H1 (cell line): ENCODE results near the gene CYP27C1. TPM values are rescaled to one million over a fixed set of nuclear protein-coding genes. Genes with fewer than 3 reads are reported as not detected.

ENCODE experiments used
- CTCF ChIA-PET: fragments of 300-600 bp; sonication (Branson Sonifier 250); formaldehyde crosslinking; loops from one replicate; lab custom pipeline; 2021; ENCODE audit not compliant: partially characterized antibody; lab: Charles Lee
- POLR2A ChIA-PET: fragments of 300-600 bp; sonication (Branson Sonifier 250); formaldehyde crosslinking; loops from one replicate; lab custom pipeline; 2021; ENCODE audit warnings: inconsistent platforms; ENCODE audit not compliant: partially characterized antibody; lab: Charles Lee
- DNase-seq, 2 experiments: peaks; one replicate each; pipeline versions ENCODE4 v3.0.0 to v3.0.0-alpha.2; 2010 to 2022; ENCODE audit warnings: low spot score in 2 of 2, low read depth in 1 of 2, mixed read lengths in 1 of 2
- FAIRE-seq: peaks from 2 replicates; lab custom pipeline; 2011; peaks lifted over from hg19 to GRCh38; lab: Jason Lieb, UNC
- H2AFZ ChIP-seq: 2 replicates; pipeline ENCODE4 v1.8.1; 2012; ENCODE audit warnings: low read length, inconsistent platforms
- H2AK5ac ChIP-seq: 2 replicates; pipeline ENCODE4 v1.6.1; 2013; ENCODE audit warnings: low read depth, low read length
- H2BK120ac ChIP-seq: replicated peaks from 2 replicates; pipeline ENCODE3; 2013; ENCODE audit warnings: low read depth, low read length, inconsistent platforms
- H2BK12ac ChIP-seq: 2 replicates; pipeline ENCODE4 v1.6.1; 2013; ENCODE audit warnings: low read depth, low read length
- H2BK15ac ChIP-seq: 2 replicates; pipeline ENCODE4 v1.6.1; 2013; ENCODE audit warnings: low read length
- H2BK20ac ChIP-seq: 2 replicates; pipeline ENCODE4 v1.6.1; 2013; ENCODE audit warnings: low read length
- H2BK5ac ChIP-seq: 2 replicates; pipeline ENCODE4 v1.6.1; 2013; ENCODE audit warnings: low read depth, low read length
- H3K14ac ChIP-seq: 2 replicates; pipeline ENCODE4 v1.6.1; 2013; ENCODE audit warnings: inconsistent platforms; ENCODE audit not compliant: insufficient read length
- H3K18ac ChIP-seq: 2 replicates; pipeline ENCODE4 v1.6.1; 2013; ENCODE audit warnings: low read length; ENCODE audit errors: extremely low read depth
- H3K23ac ChIP-seq: 2 replicates; pipeline ENCODE4 v1.6.1; 2013; ENCODE audit warnings: inconsistent platforms; ENCODE audit not compliant: insufficient read length
- H3K23me2 ChIP-seq: 2 replicates; pipeline ENCODE4 v1.6.1; 2013; ENCODE audit warnings: low read depth, low read length
- H3K27ac ChIP-seq: 2 replicates; pipeline ENCODE4 v1.6.1; 2011; ENCODE audit warnings: low read depth, low read length, inconsistent platforms
- H3K27me3 ChIP-seq, 4 experiments: replicated peaks in 1 of 4; 1 replicate in 1 of 4; 2 replicates in 3 of 4; pipeline versions ENCODE4 v1.6.1 to v1.8.1; 2011 to 2013; ENCODE audit warnings: low read length in 3 of 4, mild to moderate bottlenecking in 3 of 4, inconsistent platforms in 2 of 4, mixed read lengths in 2 of 4, moderate library complexity in 1 of 4; ENCODE audit not compliant: control insufficient read depth in 3 of 4, insufficient read depth in 3 of 4; ENCODE audit errors: extremely low read depth in 1 of 4
- H3K36me3 ChIP-seq, 4 experiments: 2 replicates each; pipeline versions ENCODE4 v1.6.1 to v1.8.1; 2011 to 2013; ENCODE audit warnings: mild to moderate bottlenecking in 4 of 4, low read length in 3 of 4, moderate library complexity in 2 of 4, control low read depth in 1 of 4, inconsistent platforms in 1 of 4; ENCODE audit not compliant: insufficient read depth in 4 of 4, control insufficient read depth in 2 of 4
- H3K4ac ChIP-seq: replicated peaks from 2 replicates; pipeline ENCODE3; 2013; ENCODE audit warnings: low read length, low read depth, mixed read lengths, inconsistent platforms; ENCODE audit not compliant: insufficient read length
- H3K4me1 ChIP-seq, 4 experiments: replicated peaks in 1 of 4; 1 replicate in 1 of 4; 2 replicates in 3 of 4; pipeline versions ENCODE4 v1.6.1 to v1.8.1; 2011 to 2013; ENCODE audit warnings: low read length in 3 of 4, inconsistent platforms in 2 of 4, mixed read lengths in 1 of 4; ENCODE audit not compliant: insufficient read depth in 4 of 4, control insufficient read depth in 3 of 4
- H3K4me2 ChIP-seq, 2 experiments: 2 replicates each; pipeline versions ENCODE4 v1.6.1 to v1.8.1; 2011 to 2013; ENCODE audit warnings: low read depth in 2 of 2, low read length in 2 of 2, control low read depth in 1 of 2, inconsistent platforms in 1 of 2, mild to moderate bottlenecking in 1 of 2; ENCODE audit not compliant: insufficient read depth in 1 of 2
- H3K4me3 ChIP-seq, 4 experiments: fragments of 200-600, 300-600 bp in 1 of 4; sonication (generic), shearing (Covaris generic), sonication (Bioruptor Twin) in 1 of 4; 2 replicates each; pipeline versions ENCODE4 v1.5.1 to v1.8.1; 2011 to 2016; ENCODE audit warnings: low read length in 4 of 4, low read depth in 3 of 4, control low read depth in 2 of 4, inconsistent platforms in 2 of 4, mild to moderate bottlenecking in 2 of 4, mixed read lengths in 1 of 4, moderate library complexity in 1 of 4; ENCODE audit not compliant: insufficient read depth in 2 of 4; ENCODE audit errors: extremely low read depth in 1 of 4
- H3K56ac ChIP-seq: replicated peaks from 2 replicates; pipeline ENCODE3; 2013; ENCODE audit warnings: low read depth, mild to moderate bottlenecking, mixed read lengths, low read length, inconsistent platforms; ENCODE audit not compliant: insufficient read length
- H3K79me1 ChIP-seq: 2 replicates; pipeline ENCODE4 v1.6.1; 2013; ENCODE audit warnings: low read depth, low read length, control low read depth
- H3K79me2 ChIP-seq, 2 experiments: 2 replicates each; pipeline versions ENCODE4 v1.6.1 to v1.8.1; 2012 to 2013; ENCODE audit warnings: low read length in 2 of 2, mild to moderate bottlenecking in 2 of 2, inconsistent platforms in 1 of 2; ENCODE audit not compliant: insufficient read depth in 2 of 2, control insufficient read depth in 1 of 2
- H3K9ac ChIP-seq, 4 experiments: replicated peaks in 1 of 4; 1 replicate in 1 of 4; 2 replicates in 3 of 4; pipeline versions ENCODE4 v1.6.1 to v1.8.1; 2011 to 2013; ENCODE audit warnings: low read depth in 3 of 4, low read length in 3 of 4, control low read depth in 2 of 4, mild to moderate bottlenecking in 2 of 4, moderate library complexity in 2 of 4, inconsistent platforms in 1 of 4; ENCODE audit errors: extremely low read depth in 1 of 4
- H3K9me3 ChIP-seq, 2 experiments: 2 replicates each; pipeline versions ENCODE4 v1.6.1 to v1.8.1; 2012 to 2013; ENCODE audit warnings: mild to moderate bottlenecking in 2 of 2, moderate library complexity in 2 of 2, control low read depth in 1 of 2, inconsistent platforms in 1 of 2, low read depth in 1 of 2, low read length in 1 of 2, mixed read lengths in 1 of 2; ENCODE audit not compliant: insufficient read depth in 2 of 2
- H4K20me1 ChIP-seq, 2 experiments: replicated peaks in 1 of 2; 2 replicates each; pipeline versions ENCODE3 to v1.8.1; 2011 to 2013; ENCODE audit warnings: inconsistent platforms in 2 of 2, low read length in 2 of 2, mild to moderate bottlenecking in 1 of 2; ENCODE audit not compliant: insufficient read depth in 2 of 2, control insufficient read depth in 1 of 2
- H4K5ac ChIP-seq: 2 replicates; pipeline ENCODE4 v1.6.1; 2013; ENCODE audit warnings: low read length, low read depth, mixed read lengths, inconsistent platforms; ENCODE audit not compliant: insufficient read length
- H4K8ac ChIP-seq: 2 replicates; pipeline ENCODE4 v1.8.0; 2013; ENCODE audit warnings: mild to moderate bottlenecking, moderate library complexity, low read length, inconsistent platforms; ENCODE audit not compliant: insufficient read depth; ENCODE audit errors: extremely low read depth
- H4K91ac ChIP-seq: replicated peaks from 2 replicates; pipeline ENCODE3; 2013; ENCODE audit warnings: low read length, mixed read lengths, inconsistent platforms; ENCODE audit not compliant: insufficient read length
- ATF2 ChIP-seq: IDR thresholded peaks from 2 replicates; pipeline ENCODE4 v1.6.1; 2012; ENCODE audit warnings: low read length, inconsistent platforms
- BRCA1 ChIP-seq: IDR thresholded peaks from 2 replicates; pipeline ENCODE4 v1.6.1; 2012; ENCODE audit warnings: low read depth, low read length, improper control_type of control experiment
- CREB1 ChIP-seq: IDR thresholded peaks from 2 replicates; pipeline ENCODE4 v1.6.1; 2012; ENCODE audit warnings: inconsistent platforms
- HDAC6 ChIP-seq: IDR thresholded peaks from one replicate; pipeline ENCODE4 v1.7.1; 2012; ENCODE audit warnings: low read depth, mild to moderate bottlenecking, inconsistent platforms, low read length, moderate library complexity
- KDM1A ChIP-seq: fragments of 200-600, 300-600 bp; sonication (generic); IDR thresholded peaks from 2 replicates; pipeline ENCODE4 v1.7.1; 2016; ENCODE audit warnings: mild to moderate bottlenecking, low read length, borderline replicate concordance
- NANOG ChIP-seq: IDR thresholded peaks from 2 replicates; pipeline ENCODE4 v1.6.1; 2011; ENCODE audit warnings: low read length, low read depth, mild to moderate bottlenecking, inconsistent platforms; ENCODE audit not compliant: insufficient read depth, poor library complexity, severe bottlenecking
- RXRA ChIP-seq: IDR thresholded peaks from 2 replicates; pipeline ENCODE4 v1.6.1; 2011; ENCODE audit warnings: low read depth, mild to moderate bottlenecking, low read length, moderate library complexity; ENCODE audit not compliant: insufficient read depth
- WGBS, 2 experiments: shearing (Covaris generic) in 1 of 2; methylation state at CpG; one replicate each; pipeline versions ENCODE4 v1.1.6 to v1.1.7; 2013 to 2015; ENCODE audit warnings: low lambda C conversion rate in 2 of 2, mixed read lengths in 2 of 2, inconsistent platforms in 1 of 2, low coverage in 1 of 2, missing lambda C conversion rate in 1 of 2; ENCODE audit not compliant: insufficient replicate concordance in 2 of 2, insufficient coverage in 1 of 2, insufficient read length in 1 of 2; ENCODE audit errors: extremely low coverage in 1 of 2, missing lambda C conversion rate in 1 of 2; 5-methylcytosine and 5-hydroxymethylcytosine counted together
- polyA plus RNA-seq, 7 experiments: library from polyadenylated mRNA; depleted of rRNA in 3 of 7; stranded (reverse) in 5 of 7; unstranded in 2 of 7; fragments of >200 nt in 5 of 7; fragments of 200-250 nt in 2 of 7; gene quantifications; 1 replicate in 5 of 7; 2 replicates in 1 of 7; 4 replicates in 1 of 7; pipeline versions ENCODE4 v1.2.1 to v1.2.3, GENCODE V29; 2011 to 2013; ENCODE audit warnings: missing spikeins in 2 of 7, mixed read lengths in 2 of 7
- total RNA-seq: library from RNA; stranded (reverse); fragmentation: NEBNext Ultra II Directional; extraction: Animal tissue kit (Norgen Biotek cat#: 25700); gene quantifications from 2 replicates; pipeline ENCODE4 v1.2.1, GENCODE V29; 2021
- TF ChIP-seq, protein P1 (sequence below): IDR thresholded peaks from 2 replicates; pipeline ENCODE4 v1.6.1; 2011; ENCODE audit warnings: low read length, improper control_type of control experiment

CYP27C1 gene
- total and polyA plus RNA-seq, 2 of the 8 experiments (the other 6 are each of a cell fraction or from before 2014, with no cell fraction given) = 1.3 to 3.2 TPM

GRCh38 chr2:127216095-127216494 lies 4.0 kb downstream of the CYP27C1 start:
- H2AK5ac ChIP-seq = no peak overlapping the region
- H3K27ac ChIP-seq = no peak overlapping the region
- H3K4ac ChIP-seq = no peak overlapping the region
- no peak overlapping the region for H3K4me2 ChIP-seq
- no peak overlapping the region for H2AFZ ChIP-seq
- no peaks in the 10 kb centered on the region for H3K36me3 ChIP-seq
- no peak overlapping the region for H2BK5ac ChIP-seq
- no peak overlapping the region for H3K9ac ChIP-seq
- H3K23me2 ChIP-seq = peaks cover 20% of the 10 kb centered on the region
- H2BK120ac ChIP-seq = no peak overlapping the region
- H4K8ac ChIP-seq = no peak overlapping the region
- H3K4me3 ChIP-seq = no peak overlapping the region
- CTCF ChIA-PET = interaction anchor here (0.8 to 2.6 kb wide), 2 partner anchors 19 to 237 kb away, joined by 3 to 13 read pairs; no protein-coding TSS in a partner anchor
- no peak overlapping the region for H4K91ac ChIP-seq
- no peak overlapping the region for H3K14ac ChIP-seq
- no peak overlapping the region for H3K18ac ChIP-seq
- POLR2A ChIA-PET = no interaction called here
- WGBS, 2 experiments = 91% methylated on average over 2 of the region's 2 CpGs; no CpG with 5 or more reads in 1 of the 2 experiments
- H3K4me1 ChIP-seq = peaks cover 0 to 7% (median 4%) of the 10 kb centered on the region in 4 experiments; a peak in 5 of 7 replicates
- no peak overlapping the region for H3K23ac ChIP-seq
- H4K5ac ChIP-seq = no peak overlapping the region
- no peak overlapping the region for H2BK12ac ChIP-seq
- H3K79me2 ChIP-seq = 0 out of 4 replicates have a peak, but pooled peaks cover 0 to 4% of the 10 kb centered on the region in 2 experiments
- H3K27me3 ChIP-seq = peaks cover 0 to 17% (median 8%) of the 10 kb centered on the region in 4 experiments; a peak in 5 of 7 replicates
- FAIRE-seq (no peak), DNase-seq (no peak)
- H2BK15ac ChIP-seq = no peak overlapping the region
- H3K9me3 ChIP-seq = no peaks in the 10 kb centered on the region
- H2BK20ac ChIP-seq = no peak overlapping the region
- H3K56ac ChIP-seq = no peak overlapping the region
- no peaks in the 10 kb centered on the region for H3K79me1 ChIP-seq
- no peaks in the 10 kb centered on the region for H4K20me1 ChIP-seq
- TF ChIP-seq, protein P1, sequence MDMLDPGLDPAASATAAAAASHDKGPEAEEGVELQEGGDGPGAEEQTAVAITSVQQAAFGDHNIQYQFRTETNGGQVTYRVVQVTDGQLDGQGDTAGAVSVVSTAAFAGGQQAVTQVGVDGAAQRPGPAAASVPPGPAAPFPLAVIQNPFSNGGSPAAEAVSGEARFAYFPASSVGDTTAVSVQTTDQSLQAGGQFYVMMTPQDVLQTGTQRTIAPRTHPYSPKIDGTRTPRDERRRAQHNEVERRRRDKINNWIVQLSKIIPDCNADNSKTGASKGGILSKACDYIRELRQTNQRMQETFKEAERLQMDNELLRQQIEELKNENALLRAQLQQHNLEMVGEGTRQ = no peak
- TF ChIP-seq CREB1 (no peak), BRCA1 (no peak), ATF2 (no peak), RXRA (no peak), HDAC6 (no peak), KDM1A (no peak), NANOG (no peak)
